Measurements from ENCODE around the gene UROC1.

The UROC1 gene
- total RNA-seq, result 0 reads per million in 2 donors

DNA sequence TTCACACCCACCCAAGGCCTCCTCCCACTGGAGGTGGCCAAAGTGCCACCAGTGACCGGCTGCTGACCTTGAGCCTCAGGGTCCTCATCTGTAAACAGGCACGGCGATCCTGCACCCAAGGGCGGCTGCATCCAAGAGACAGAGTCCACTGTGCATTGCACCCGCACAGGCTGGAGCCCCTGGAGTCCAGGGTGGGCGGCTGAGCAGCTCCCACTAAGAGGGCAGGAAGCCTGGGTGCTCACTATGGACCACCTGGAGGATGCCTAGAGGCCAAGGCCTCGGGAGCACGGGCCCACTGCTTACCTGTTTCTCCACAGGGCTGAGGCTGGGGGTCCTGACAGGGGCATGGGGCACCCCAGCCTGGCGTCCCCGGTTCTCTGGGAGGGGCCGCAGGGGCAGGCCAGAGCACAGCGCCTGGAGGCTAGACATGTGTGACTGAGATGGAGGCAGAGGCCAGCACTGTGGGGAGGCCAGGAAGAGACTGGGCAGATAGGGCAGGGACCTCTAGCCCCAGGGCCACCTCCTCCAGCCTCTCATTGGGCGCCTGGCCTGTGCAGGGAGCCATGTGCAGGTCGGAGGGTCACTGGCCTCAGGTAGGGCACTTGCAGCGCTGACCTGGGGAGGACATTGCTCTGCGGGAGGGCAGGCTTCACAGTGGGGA is at the start of gene UROC1:
Gene UROC1 (minus strand): TSS at position 483 of the 661 bp plus-strand sequence. CDS start 54 bp downstream, at position 429.
- DNase-seq, result no peak

DNA sequence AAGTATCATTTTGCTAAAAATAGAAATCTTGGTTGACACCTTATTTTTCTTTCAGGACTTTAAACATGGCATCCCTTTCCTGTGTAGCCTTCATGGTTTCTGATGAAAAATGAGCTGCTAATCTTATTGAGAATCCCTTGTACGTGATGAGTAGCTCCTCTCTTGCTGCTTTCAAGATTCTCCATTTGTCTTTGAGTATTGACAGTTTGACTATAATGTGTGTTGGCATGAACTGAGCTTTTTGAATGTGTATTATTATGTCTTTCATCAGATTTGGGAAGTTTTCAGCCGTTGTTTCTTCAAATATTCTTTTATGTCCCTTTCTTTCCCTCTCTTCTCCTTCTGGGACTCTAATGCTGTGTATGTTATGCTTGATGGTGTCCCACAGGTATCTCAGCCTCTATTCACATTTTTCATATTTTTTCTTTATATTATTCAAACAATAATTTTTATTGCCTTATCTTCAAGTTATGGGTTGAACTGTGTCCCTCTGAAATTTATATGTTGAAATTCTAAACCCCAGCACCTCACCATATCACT is 45.2 kb upstream of the UROC1 start:
- no peak for DNase-seq

DNA sequence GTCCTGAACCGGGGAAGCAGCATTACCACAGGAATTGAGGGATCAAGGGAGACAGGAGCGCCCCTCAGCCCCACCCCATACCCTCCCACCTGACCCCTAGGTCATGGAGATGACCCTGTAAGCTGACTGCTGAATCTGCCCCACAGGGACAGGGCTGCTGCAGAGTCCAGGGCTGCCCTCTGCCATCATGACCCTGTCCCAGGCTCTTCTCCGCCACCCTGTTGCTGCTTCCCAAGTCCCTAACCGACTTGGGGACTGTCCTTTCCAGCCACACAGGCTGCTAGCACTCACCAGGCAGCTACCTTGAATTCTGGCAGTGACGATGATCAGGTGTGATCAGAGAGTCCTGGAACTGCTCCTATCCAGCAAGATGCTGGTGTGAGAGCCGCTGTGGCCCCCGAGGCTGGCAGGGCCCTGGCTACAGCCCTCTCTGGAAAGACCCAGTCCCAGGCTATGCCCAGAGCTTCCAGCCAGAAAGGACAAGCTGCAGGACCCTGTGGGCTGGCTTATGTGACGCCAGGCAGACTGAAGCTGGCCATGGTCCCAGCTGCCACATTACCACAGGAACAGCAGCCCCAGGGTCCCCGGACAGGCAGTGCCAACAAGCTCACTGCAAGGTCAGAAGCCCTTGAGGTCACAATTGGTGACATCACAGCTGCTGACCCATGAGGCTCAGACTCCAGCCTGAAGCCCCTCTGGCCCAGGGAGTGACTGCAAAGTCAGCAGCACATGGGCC is 40.9 kb upstream of the UROC1 start, which contains the start of gene C3orf22:
Gene C3orf22 (minus strand): TSS at position 597 of the 736 bp plus-strand sequence. CDS start 5,542 bp downstream, outside the sequence.
- DNase-seq, result no peak

DNA sequence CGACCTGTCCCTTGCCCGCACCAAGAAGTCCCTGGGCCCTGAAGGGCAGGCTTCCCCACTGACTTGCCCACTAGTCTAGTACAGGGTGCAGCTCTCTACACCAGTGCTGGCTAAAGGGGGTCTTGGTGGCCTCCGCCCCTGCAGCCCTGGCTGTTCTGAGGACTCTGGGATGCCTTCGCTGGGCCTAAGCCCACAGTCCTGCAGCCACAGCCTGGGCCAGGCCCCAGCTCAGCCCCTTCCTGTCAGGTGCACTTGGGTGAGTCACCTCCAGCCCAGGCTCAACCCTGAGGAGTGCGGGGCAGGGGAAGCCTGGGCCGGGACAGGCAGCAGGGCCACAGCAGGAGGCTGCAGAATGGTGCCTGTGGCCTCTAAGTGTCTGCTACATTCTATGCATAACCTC is 40.2 kb upstream of the UROC1 start:
- no peak for DNase-seq

DNA sequence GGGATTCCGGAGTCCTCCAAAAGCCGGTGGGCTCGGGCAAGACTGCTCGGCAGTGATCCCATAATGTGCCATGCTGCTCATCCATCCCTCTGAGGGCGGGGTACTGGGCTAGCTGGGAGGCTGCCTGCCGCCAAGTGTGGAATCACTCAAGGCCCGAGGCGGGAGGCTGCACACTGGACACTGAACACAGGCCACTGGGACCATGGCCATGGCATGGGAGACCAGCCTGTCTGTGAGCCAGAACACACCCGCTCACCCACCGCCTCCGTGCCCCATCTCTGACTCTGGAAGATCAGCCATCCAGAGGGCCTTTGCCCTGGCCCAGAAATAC is 39.8 kb upstream of the UROC1 start:
- no peak for DNase-seq

DNA sequence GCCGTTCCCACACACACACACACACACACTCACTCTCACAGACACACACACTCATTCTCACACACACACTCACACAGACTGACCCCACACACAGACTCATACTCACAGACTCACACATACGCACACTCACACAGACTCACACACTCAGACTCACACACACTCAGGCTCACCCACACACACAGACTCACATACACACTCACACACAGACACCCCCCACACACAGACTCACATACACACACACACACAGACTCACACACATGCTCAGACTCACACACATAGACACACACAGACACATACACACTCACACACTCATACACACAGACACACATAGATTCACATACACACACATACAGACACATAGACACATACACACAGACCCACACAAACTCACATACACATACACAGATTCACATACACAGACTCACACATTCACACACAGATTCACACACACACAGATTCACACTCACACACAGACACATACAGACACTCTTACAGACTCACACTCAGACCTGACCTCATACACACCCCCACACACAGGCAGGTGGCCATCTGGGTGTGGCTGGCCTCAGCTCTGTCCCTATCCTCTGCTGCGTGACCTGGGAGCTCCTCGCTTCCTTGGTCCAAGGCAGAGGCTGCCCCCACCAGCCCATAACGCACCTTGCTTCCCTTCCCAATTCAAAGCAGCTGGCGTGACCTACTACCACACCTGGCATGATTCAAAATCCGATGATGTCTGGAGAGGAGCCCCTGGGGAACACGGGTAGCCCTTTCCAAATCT is 39.3 kb upstream of the UROC1 start:
- no peak for DNase-seq

DNA sequence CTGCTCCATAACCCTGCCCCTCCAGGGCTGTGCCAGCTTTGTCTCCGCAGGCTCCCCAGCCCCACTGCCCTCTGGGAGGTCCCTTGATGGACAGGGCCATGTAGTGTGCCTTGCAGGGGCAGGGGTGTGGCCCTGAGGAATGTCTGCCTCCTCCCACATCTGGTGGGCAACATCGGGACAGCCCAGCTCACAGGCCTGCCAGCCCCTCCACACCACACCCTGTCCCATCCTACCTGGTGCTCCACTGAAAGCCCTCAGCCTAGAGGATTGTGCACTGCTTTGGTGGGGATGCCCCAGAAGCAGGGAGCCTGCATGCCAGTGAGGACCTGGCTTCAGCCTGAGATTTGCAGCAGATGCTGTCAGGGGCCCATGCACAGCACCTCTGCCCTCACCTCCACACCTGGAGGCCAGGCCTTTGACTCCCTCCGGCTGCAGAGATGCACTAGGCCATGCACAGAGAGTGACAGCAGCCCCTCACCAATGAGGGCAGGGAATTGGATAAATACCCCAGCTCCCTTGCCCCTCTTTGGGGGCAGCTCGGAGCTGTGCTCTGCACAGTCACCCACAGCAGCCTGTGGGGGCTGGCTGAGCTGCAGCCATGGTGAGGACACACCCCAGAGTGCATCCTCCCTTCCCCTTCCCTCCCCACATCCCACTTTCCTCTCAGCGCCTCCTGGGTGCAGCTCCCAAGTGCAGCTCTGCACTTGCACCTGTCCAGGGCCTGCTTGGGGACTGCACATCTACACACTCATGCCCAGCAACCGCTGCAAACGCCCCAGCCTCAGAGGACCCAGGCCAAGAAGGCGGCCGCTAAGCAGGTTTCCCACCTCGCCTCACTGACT is 38.4 kb upstream of the UROC1 start:
- DNase-seq, result no peak

DNA sequence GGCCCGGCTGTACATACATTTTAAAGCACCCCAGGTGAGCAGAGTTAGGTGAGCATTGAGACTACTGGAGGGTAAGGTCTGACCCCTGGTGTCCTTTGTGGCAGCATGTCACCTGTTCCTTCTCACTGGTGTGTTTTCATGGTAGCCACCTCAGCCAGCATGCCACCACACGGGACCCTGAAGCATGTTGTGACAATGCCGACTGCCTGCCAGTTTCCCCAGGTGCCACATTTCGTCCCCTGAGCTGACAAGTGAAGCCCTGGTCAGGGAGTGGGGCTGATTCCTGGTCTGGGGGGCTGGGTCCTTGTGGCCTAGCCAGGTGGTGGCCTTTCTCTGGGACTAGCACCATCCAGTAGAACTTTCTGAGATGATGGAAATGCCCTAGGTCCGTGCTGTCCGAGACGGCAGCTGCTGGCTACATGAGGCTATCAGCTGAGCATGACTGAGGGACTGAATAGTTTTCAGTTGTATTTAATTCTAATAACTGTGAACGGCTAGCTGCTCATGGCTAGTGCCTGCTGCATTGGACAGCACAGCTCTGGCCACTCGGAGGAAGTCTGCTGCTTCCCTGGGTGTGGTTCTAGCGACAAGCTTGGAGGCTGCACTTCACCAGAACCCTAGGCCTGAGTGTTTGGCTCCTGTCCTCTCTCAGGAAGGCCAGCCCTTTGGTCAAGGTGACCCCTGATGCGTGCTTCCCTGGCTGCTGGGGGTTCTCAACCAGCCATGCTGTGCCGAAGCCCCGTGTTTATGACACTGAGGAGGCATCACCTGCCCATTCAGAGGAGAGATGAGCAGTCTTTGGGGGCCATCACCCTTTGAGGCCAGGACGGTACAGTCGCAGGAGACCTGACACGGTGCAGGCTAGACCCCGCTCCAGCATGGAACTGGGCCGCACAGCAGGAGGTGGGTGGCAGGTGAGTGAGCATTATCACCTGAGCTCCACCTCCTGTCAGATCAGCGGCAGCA is 37.3 kb upstream of the UROC1 start:
- DNase-seq, result no peak

DNA sequence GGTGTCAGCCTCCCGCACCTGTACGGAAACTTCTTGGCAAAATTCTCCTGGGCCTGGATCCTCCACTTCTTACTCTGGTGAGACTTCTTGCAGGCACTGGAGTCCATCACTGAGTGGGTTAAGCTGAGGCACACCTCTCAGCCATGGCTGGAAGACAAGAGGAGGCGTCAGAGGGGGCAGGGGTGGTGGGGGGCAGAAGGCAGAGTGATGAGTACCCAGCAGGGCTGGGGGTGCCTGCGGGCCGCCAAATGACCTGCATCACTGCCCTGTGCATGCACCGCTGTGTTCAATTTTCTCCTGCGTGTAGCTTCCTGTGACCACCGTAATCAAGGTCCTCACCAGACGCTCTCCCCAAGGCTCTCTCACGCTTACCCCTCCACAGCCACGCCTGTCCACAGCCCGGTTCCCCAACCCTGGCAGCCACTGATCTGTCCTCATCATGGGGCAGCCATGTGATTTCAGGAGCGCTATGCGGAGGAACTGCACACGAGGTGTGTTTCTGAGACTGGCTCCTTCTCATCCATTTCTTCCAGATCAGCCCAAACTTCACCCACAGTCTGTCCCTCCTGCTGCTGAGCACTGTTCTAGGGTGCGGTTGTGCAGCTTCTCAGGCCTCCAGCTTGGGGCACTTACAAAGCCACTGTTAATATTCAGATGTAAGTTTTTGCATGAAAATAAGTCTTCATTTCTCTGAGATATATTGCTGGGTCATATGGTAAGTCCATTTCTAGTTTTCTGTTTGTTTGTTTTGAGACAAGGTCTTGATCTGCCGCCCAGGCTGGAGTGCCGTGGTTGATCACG is 35.9 kb upstream of the UROC1 start:
- no peak for DNase-seq

DNA sequence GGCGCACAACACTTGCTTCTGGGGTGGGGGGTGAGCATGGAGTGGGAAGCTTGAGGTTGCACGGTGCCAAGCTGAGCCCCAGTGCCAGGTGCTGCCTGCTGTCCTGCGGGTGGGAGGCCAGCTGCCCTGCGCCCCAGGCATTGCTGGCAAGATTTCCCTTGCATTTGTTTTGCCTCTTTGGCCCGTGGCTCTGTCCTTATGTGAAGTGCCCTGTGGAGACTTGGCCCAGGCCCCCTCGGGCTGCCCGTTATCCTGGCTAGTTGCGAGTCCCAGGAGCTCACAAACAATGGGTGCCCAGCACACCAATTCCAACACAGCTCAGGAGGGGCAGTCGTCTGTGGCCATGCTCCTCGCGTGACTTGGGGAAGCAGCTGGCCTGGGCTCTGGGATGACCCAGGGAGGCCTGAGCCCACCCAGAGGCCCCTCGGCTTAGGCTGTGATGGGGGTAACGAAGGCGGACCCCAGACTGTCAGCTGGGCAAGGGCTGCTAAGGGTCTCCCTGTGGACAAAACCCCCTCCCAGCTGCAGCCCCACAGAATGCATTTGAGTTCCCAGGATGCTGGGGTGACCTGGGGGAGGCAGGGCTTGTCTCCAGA is 35.2 kb upstream of the UROC1 start:
- no peak for DNase-seq

DNA sequence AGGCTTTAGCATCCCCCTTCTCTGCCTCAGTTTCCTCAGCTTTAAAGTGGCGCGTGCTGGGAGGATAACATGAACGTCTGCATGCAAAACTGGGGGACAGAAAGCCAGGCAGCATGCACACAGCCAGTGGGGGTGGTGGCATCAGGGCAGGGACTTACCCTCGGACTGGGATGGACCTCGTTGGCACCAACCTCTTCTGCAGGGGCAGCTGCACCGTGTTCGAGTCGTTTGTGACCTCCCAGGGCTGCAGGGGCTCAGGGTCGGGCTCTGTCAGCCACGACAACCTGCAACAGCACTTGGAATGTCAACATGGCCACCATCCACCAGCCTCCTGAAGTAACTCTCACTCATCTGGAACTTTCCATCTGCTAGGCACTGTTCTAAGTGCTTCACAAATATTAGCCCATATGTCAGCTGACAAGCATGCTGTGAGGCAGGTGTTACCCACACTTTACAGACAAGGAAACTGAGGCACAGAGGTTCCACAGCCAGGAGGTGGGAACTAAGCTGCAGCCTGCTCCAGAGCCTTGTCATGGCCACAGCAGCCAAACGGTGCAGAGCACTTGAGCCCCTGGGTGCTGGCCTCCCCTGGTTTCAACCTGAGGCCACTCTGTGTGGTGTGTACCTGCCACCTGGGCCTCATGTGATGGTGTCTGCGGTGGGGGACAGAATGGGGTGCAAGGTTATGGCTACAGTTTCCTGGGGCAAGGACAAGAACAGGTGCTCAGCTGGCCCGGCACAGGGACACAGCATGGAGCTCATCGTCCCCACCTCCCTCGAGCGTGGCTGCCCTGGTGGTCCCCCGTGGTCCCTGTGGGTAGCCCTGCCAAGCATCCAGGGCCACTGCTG is 34.5 kb upstream of the UROC1 start:
- no peak for DNase-seq

DNA sequence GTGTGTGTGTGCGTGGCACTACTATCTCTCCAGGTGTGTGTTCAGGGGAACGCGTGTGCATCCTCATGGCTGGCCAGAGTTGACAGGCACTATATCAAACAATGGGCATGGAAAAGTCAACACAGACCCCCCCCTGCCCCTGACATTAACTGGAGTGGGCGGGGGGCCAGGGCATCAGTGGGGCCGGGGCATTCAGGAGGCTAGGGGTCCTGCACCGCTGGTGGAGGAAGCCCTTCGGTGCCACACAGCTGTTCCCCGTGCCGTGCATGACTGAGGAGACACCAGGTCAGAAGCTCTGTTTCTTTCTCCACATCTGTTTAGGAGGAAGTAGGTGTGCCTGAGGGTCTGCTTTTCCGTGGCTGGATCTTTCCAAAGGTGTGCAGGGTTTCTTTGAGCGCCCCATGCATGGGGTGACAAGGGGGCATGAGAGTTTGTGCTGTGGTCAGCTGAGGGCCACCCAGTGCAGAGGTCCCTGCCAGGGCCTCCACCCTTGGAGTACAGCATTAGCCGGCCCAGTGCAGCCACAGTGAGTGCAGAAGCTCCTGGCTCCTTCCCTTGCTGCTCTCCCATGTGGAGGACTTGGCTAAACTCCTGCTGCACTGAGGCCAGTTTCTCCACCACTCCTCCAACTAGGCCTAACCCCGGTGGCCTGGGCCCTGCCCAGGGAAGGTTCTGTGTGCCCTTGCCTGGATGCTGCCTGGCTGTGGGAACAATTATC is 33.7 kb upstream of the UROC1 start:
- DNase-seq, result no peak

DNA sequence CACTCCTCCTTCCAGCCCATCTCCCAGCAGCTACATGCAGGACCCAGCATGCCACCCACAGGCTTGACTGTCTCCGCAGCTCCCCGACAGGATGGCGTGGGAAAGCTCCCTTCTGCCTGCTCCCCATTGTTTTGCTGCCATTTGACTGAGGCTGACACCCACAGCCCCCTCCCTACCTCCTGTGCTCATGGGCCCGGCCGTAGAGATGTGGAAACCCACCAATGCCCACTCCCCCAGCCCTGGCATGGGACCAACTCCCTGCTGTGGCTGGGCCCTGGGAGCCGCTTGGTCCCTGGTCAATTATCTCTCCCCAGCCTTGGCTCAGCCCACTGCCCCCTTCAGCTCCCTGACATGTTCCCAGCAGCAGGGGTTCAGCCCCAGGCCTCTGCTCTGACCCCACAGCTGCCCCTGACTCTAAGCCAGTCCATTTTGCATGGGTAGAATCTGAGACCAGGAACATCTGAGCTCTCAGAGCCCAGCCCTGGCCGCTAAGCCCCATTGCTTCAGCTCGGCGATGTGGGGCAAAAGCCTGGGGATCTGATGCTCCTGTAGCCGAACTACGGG is 33.0 kb upstream of the UROC1 start:
- no peak for DNase-seq

DNA sequence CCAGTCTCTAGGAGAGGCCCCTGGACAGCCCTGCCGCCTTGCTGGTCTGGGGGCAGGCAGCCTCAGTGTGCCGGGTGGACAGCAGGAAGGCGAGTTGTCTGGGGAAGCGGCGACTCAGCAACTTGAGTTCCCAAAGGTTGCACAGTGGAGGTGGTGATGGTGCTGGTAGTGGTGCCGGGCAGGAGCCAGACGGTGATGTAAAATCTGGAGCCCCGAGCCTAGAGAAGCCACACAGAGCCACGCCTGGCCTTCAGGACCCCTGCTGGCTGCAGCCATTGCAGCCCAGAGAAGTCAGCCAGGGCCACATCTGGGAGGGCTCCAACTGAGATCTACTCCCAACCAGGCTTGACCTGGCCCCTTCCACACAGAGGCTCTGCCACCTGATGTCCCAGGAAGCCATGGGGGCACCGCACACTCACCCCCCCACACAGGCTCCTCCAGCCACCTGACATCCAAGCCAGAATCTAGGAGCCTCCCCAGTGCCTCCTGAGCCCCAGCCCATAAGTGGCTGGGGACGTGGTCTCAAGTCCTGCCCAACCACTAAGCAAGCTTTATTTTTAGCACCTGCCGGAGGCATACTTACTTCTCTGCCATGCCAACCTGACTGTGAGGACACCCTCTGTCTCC is 32.4 kb upstream of the UROC1 start:
- no peak for DNase-seq

DNA sequence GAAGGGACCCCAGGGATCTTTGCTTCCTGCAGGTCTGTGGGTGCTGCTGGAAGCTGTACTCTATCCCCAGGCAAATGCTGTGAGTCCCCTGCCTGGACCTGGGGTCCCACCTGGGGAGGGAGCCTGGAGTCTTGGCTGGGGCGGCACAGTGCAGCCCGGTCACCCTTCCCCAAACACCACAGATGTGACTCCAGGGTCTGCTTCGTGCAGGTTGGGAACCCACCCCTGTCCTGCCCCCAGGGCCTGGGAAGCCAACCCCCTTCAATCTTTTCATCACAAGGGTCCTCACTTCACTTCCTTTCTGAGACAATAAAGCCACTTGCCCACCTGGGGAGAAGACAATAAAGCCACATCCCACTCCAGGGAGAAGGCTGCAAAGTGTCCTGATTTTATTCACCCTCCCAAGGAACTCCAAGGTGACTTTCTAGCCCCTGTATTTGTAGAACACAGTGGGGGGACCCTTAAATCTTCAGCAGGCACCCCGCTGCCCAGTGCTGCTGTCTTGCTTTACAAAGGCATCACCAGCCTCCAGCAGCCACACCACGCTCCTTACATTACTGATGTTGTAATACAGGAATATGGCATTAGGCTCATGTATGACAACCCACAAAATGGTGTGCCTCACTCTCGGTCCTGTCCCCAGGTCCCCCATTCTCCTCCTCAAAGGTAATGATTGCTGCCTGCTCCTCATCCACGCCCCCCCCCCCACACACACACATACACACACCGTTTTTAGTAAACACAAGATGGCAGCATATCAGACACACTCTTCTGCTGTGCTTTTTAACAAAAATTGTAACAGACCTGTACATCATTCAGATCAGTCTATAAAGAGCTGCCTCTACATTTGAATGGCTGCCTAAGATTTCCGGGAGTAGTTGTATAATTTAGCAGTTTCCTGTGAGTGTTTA is 31.2 kb upstream of the UROC1 start:
- no peak for DNase-seq

DNA sequence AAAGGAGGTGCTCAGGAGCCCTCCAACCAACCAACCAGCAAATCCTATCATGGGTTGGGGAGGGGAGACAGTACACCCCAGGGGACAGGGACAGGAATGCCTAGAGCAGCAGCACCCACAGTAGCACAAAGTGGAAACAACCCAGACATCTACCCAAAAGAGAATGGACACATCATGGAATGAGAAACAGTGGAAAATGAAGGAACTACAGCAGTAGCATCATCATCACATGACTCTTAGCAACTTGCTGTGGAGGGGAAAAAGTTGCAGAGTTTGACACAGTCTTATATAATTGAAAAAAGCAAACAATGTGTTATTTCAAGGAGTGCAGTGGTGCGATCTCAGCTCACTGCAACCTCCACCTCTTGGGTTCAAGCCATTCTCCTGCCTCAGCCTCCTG is 30.1 kb upstream of the UROC1 start:
- no peak for DNase-seq
